PC-9 (cell line): Measurements from ENCODE around the gene SRMS. TPM values are rescaled to one million over a fixed set of nuclear protein-coding genes. Genes with fewer than 3 reads are reported as not detected.
"Not testable (repeated sequence)": the region's sequence is repeated elsewhere in the genome, so short reads cannot be mapped to it uniquely, and the experiment has no call there.

ENCODE experiments used
- BruUV-seq: library from RNA; stranded (reverse); fragments of 400-500 nt; replicated peaks from 2 replicates; lab custom pipeline; 2021; lab: Mats Ljungman, UMichigan
- CTCF ChIA-PET: fragments of 300-600 bp; sonication (Branson Sonifier 250); formaldehyde crosslinking; loops from one replicate; lab custom pipeline; 2022; ENCODE audit warnings: antibody characterized with exemption; lab: Charles Lee
- POLR2A ChIA-PET: fragments of 300-600 bp; sonication (Branson Sonifier 250); formaldehyde crosslinking; loops from one replicate; lab custom pipeline; 2022; ENCODE audit warnings: antibody characterized with exemption; ENCODE audit not compliant: unreplicated experiment; lab: Charles Lee
- DNase-seq, 2 experiments: peaks; one replicate each; pipeline versions ENCODE4 v3.0.0 to v3.0.0-alpha.2; 2015 to 2022; ENCODE audit warnings: mixed read lengths in 1 of 2
- H2AFZ ChIP-seq: fragments of 200-600 bp; sonication (generic); 2 replicates; pipeline ENCODE4 v1.8.1; 2017; ENCODE audit warnings: antibody characterized with exemption
- H3F3A ChIP-seq: fragments of 200-600 bp; sonication (generic); 2 replicates; pipeline ENCODE4 v1.8.1; 2017; ENCODE audit warnings: antibody characterized with exemption, mild to moderate bottlenecking, low read depth; ENCODE audit not compliant: insufficient read depth
- H3K27ac ChIP-seq: fragments of 200-600 bp; sonication (generic); 2 replicates; pipeline ENCODE4 v1.6.1; 2016; ENCODE audit warnings: mixed run types
- H3K27me3 ChIP-seq: fragments of 200-600 bp; sonication (generic); 2 replicates; pipeline ENCODE4 v1.6.1; 2016; ENCODE audit warnings: low read depth, mixed run types; ENCODE audit not compliant: insufficient read depth
- H3K36me3 ChIP-seq: fragments of 200-600 bp; sonication (generic); 2 replicates; pipeline ENCODE4 v1.6.1; 2016; ENCODE audit warnings: low read depth, mixed run types
- H3K4me1 ChIP-seq: fragments of 200-600 bp; sonication (generic); replicated peaks from 2 replicates; pipeline ENCODE4 v1.6.1; 2016; ENCODE audit warnings: mixed run types; ENCODE audit not compliant: insufficient read depth
- H3K4me2 ChIP-seq: fragments of 200-600 bp; sonication (generic); 2 replicates; pipeline ENCODE4 v1.6.1; 2017; ENCODE audit warnings: mixed run types
- H3K4me3 ChIP-seq: fragments of 200-600 bp; sonication (generic); 2 replicates; pipeline ENCODE4 v1.6.1; 2016; ENCODE audit warnings: mixed run types
- H3K79me2 ChIP-seq: fragments of 200-600 bp; sonication (generic); 2 replicates; pipeline ENCODE4 v1.6.1; 2017; ENCODE audit warnings: low read depth, mixed run types
- H3K9me2 ChIP-seq: fragments of 200-600 bp; sonication (generic); 2 replicates; pipeline ENCODE4 v1.8.1; 2017; ENCODE audit warnings: mild to moderate bottlenecking; ENCODE audit not compliant: insufficient read depth
- H3K9me3 ChIP-seq: fragments of 200-600 bp; sonication (generic); 2 replicates; pipeline ENCODE4 v1.8.1; 2016; ENCODE audit warnings: low read depth; ENCODE audit not compliant: insufficient read depth
- H4K20me1 ChIP-seq: fragments of 200-600 bp; sonication (generic); 2 replicates; pipeline ENCODE4 v1.8.1; 2017; ENCODE audit not compliant: insufficient read depth
- EZH2 ChIP-seq: fragments of 200-600 bp; sonication (generic); IDR thresholded peaks from 2 replicates; pipeline ENCODE4 v1.8.0; 2017; ENCODE audit warnings: antibody characterized with exemption, low read depth
- intact Hi-C: fragments of 100-400 bp; cut with micrococcal nuclease; formaldehyde crosslinking; loops from one replicate; pipeline ENCODE4 v1.10.0; 2022; ENCODE audit not compliant: unreplicated experiment
- total RNA-seq: library from RNA; stranded (reverse); gene quantifications from 2 replicates; pipeline ENCODE4 v1.2.3, GENCODE V29; 2021
- TF ChIP-seq, protein P1 (sequence below): fragments of 200-600 bp; sonication (generic); conservative IDR thresholded peaks from 2 replicates; pipeline ENCODE4 v1.6.1; 2017; ENCODE audit warnings: mixed run types, antibody characterized with exemption, mild to moderate bottlenecking, moderate library complexity

Gene SRMS
- total RNA-seq, 1 experiment from 2014 or later = 1.2 TPM

DNA sequence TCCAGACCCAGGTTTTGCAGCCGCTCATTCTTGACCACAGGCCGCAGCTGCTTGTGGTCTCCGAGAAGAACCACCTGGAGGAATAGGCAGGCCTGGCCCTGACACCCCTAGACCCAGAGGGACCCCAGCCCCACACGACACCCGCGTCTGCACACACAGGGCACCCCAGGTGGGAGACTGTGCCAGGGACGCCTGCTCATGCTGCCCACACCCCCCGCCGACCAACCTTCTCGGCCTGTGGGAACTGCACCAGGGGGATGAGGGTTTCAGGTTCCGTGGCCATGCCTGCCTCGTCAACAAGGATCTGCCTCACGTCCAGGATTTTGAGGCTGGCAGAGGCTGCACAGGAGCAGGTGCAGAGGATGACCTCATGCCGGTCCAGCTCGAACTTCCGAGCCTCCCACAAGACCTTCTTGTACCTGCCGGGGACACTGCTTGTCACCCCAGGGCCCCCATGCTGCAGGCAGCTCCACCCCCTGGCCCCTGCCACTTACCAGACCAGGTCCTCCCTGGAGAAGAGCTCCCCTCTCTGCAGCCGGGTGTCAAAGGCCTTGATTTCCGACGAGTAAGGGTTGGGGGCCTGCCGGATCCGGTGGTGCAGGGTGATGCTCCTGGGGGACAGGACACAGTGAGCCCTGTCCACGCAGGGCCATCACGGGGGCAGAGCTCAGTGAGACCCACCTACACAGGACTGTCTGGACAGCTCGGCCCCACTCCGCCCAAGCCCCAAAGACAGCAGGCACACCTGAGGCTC lies 13.5 kb upstream of the SRMS start:
- Histone ChIP-seq H3K36me3 (no peaks in the 10 kb centered on the region), H3K4me1 (no peaks in the 10 kb centered on the region), H3F3A (peaks cover 9% of the 10 kb centered on the region), H4K20me1 (no peaks in the 10 kb centered on the region), H3K27me3 (no peaks in the 10 kb centered on the region), H3K4me3 (no peak overlapping the region), H3K9me3 (no peaks in the 10 kb centered on the region), H3K27ac (no peak overlapping the region), H3K4me2 (no peak overlapping the region), H3K9me2 (no peaks in the 10 kb centered on the region), H3K79me2 (no peaks in the 10 kb centered on the region), H2AFZ (no peak overlapping the region)
- ChIA-PET POLR2A (no interaction called here), CTCF (no interaction called here)
- no peak for TF ChIP-seq EZH2
- TF ChIP-seq, protein P1, sequence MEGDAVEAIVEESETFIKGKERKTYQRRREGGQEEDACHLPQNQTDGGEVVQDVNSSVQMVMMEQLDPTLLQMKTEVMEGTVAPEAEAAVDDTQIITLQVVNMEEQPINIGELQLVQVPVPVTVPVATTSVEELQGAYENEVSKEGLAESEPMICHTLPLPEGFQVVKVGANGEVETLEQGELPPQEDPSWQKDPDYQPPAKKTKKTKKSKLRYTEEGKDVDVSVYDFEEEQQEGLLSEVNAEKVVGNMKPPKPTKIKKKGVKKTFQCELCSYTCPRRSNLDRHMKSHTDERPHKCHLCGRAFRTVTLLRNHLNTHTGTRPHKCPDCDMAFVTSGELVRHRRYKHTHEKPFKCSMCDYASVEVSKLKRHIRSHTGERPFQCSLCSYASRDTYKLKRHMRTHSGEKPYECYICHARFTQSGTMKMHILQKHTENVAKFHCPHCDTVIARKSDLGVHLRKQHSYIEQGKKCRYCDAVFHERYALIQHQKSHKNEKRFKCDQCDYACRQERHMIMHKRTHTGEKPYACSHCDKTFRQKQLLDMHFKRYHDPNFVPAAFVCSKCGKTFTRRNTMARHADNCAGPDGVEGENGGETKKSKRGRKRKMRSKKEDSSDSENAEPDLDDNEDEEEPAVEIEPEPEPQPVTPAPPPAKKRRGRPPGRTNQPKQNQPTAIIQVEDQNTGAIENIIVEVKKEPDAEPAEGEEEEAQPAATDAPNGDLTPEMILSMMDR = no peak
- no peak for DNase-seq
- BruUV-seq = no TSS peak
- intact Hi-C loops = no loop called here

GRCh38 chr20:63560333-63560805 lies 12.8 kb upstream of the SRMS start:
- Histone ChIP-seq H3K36me3 (no peaks in the 10 kb centered on the region), H3K27me3 (no peaks in the 10 kb centered on the region), H2AFZ (no peak overlapping the region), H3K9me3 (no peaks in the 10 kb centered on the region), H3K4me1 (no peaks in the 10 kb centered on the region), H3K27ac (no peak overlapping the region), H3K4me2 (no peak overlapping the region), H3K9me2 (no peaks in the 10 kb centered on the region), H4K20me1 (no peaks in the 10 kb centered on the region), H3K79me2 (no peaks in the 10 kb centered on the region), H3F3A (peaks cover 9% of the 10 kb centered on the region), H3K4me3 (no peak overlapping the region)
- DNase-seq = no peak
- no peak for TF ChIP-seq EZH2
- TF ChIP-seq, protein P1 = no peak
- ChIA-PET POLR2A (no interaction called here), CTCF (no interaction called here)
- intact Hi-C loops = no loop called here
- no TSS peak for BruUV-seq

DNA sequence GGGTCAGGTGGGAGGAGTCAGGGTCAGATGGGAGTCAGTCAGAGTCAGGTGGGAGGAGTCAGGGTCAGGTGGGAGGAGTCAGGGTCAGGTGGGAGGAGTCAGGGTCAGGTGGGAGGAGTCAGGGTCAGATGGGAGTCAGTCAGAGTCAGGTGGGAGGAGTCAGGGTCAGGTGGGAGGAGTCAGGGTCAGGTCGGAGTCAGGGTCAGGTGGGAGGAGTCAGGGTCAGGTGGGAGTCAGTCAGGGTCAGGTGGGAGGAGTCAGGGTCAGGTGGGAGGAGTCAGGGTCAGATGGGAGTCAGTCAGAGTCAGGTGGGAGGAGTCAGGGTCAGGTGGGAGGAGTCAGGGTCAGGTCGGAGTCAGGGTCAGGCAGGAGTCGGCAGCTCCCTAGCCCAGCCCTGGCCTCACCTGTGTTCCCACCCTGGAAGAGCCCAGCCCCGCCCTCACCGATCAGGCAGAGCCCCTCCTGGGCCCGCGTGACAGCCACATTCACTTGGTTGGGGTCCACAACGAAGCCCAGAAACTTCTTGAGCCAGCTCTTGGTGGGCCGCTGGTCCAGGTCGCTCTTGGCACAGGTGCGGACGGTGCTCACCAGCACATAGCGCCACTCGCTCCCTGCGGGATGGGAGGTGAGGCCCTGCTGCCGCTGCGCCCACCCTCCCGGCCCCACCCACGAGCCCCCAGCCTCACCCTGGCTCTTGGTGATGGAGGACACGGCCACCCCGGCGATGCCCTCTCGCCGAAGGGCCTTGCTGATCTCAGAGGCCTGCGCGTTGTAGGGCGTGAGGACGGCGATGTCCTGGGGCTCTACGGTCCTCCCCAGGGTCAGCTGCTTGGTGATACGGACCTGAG lies 12.2 kb upstream of the SRMS start:
- H3K4me2 ChIP-seq, POLR2A ChIA-PET: not testable (repeated sequence)

More for the DNA sequence above, 12.2 kb upstream of the SRMS start:
- H3K4me3 ChIP-seq, H3K4me1 ChIP-seq, H3K27me3 ChIP-seq, H3F3A ChIP-seq, H4K20me1 ChIP-seq, H3K27ac ChIP-seq, DNase-seq, H3K36me3 ChIP-seq, H3K9me2 ChIP-seq, H2AFZ ChIP-seq, H3K9me3 ChIP-seq, CTCF ChIA-PET, BruUV-seq, H3K79me2 ChIP-seq, intact Hi-C loops: not testable (repeated sequence)
